Thyroid gland (tissue), 4 donors: Measurements from ENCODE around the gene BCKDHA. TPM values are rescaled to one million over a fixed set of nuclear protein-coding genes. Genes with fewer than 3 reads are reported as not detected.

Experiments
- DNase-seq, 2 donors: peaks; one replicate each; pipeline ENCODE4 v3.0.0-alpha.2; 2019
- H3K27ac ChIP-seq, 3 donors: fragments of 200-600 bp; sonication (generic); 1 replicate in 2 of 3; 2 replicates in 1 of 3; pipeline ENCODE4 v1.5.1; 2016 to 2019; ENCODE audit warnings: mild to moderate bottlenecking in 1 of 3, moderate library complexity in 1 of 3
- H3K27me3 ChIP-seq: fragments of 200-600 bp; sonication (generic); one replicate; pipeline ENCODE4 v1.5.1; 2019
- H3K36me3 ChIP-seq, 2 donors: fragments of 200-600 bp; sonication (generic); one replicate each; pipeline ENCODE4 v1.5.1; 2016 to 2019
- H3K4me1 ChIP-seq, 2 donors: fragments of 200-600 bp; sonication (generic); one replicate each; pipeline ENCODE4 v1.5.1; 2017 to 2019
- H3K4me3 ChIP-seq, 3 donors: fragments of 200-600 bp; sonication (generic); replicated peaks in 1 of 3; 1 replicate in 2 of 3; 2 replicates in 1 of 3; pipeline ENCODE4 v1.5.1; 2016; ENCODE audit warnings: mild to moderate bottlenecking in 1 of 3
- H3K9me3 ChIP-seq: fragments of 200-600 bp; sonication (generic); one replicate; pipeline ENCODE4 v1.5.1; 2017
- CTCF ChIP-seq, 6 experiments: fragments of 200-600 bp in 3 of 6; fragments of 450-650 bp in 3 of 6; sonication (generic) in 3 of 6; IDR thresholded peaks; one replicate each; pipeline ENCODE4 v1.5.1; 2016 to 2019; ENCODE audit warnings: antibody characterized with exemption in 6 of 6, mild to moderate bottlenecking in 2 of 6, inconsistent platforms in 1 of 6, moderate library complexity in 1 of 6
- POLR2A ChIP-seq, 2 donors: fragments of 450-650 bp; IDR thresholded peaks; one replicate each; pipeline ENCODE4 v1.6.1; 2017; ENCODE audit warnings: antibody characterized with exemption in 2 of 2, mild to moderate bottlenecking in 2 of 2, moderate library complexity in 1 of 2
- WGBS, 2 donors: methylation state at CpG; one replicate each; pipeline ENCODE4 v1.1.5; 2017; 5-methylcytosine and 5-hydroxymethylcytosine counted together
- intact Hi-C: fragments of 100-400 bp; cut with DNase I; formaldehyde crosslinking; loops from one replicate; pipeline ENCODE4 v1.15.1; 2023
- total RNA-seq, 4 donors: library from RNA; depleted of rRNA; stranded (reverse); fragments of >200 nt; gene quantifications; one replicate each; pipeline ENCODE4 v1.2.3, GENCODE V29; 2016

The BCKDHA gene
- total RNA-seq = 10 to 100 TPM; 57.4 to 90.9 (median 85.6) TPM

GRCh38 chr19:41397086-41398049 is at the start of gene BCKDHA, which contains the start of gene EXOSC5:
BCKDHA (plus strand) TSS chr19:41397818; CDS start chr19:41397828, 10 bp downstream.
EXOSC5 (minus strand) TSS chr19:41397359; CDS start chr19:41397328, 31 bp downstream.
- intact Hi-C loops = no loop called here
- Histone ChIP-seq H3K9me3 (no peaks in the 10 kb centered on the region), H3K4me3 (peak within 1 kb of the TSS; percentile 49 to 88 (median 64)), H3K4me1 (peaks cover 16 to 18% of the 10 kb centered on the region in 2 donors), H3K27me3 (no peaks in the 10 kb centered on the region), H3K36me3 (no peaks in the 10 kb centered on the region), H3K27ac (peak within 1 kb of the TSS; percentile 82 to 90 (median 88))
- DNase-seq = peak; percentile 100
- peak in 1 of 6 experiments; percentile 8 for TF ChIP-seq CTCF (IDR thresholded peaks at IDR 0.05)
- peak in 1 of 2 donors; percentile 48 for TF ChIP-seq POLR2A (IDR thresholded peaks at IDR 0.05)
- whole genome bisulfite sequencing, 2 donors = 0 to 1% methylated on average over 30 to 44 of the region's 50 CpGs

GRCh38 chr19:41350735-41351338 is 46.8 kb upstream of the BCKDHA start:
- H3K4me1 ChIP-seq = peaks cover 18 to 21% of the 10 kb centered on the region in 2 donors
- intact Hi-C loops = loop anchor here (5.0 kb wide), 1 partner anchor 39 kb away; the partner anchor contains the start of gene CCDC97
- WGBS, 2 donors = 7 to 9% methylated on average over 22 of the region's 22 CpGs
- no peaks in the 10 kb centered on the region for H3K36me3 ChIP-seq
- TF ChIP-seq CTCF (IDR thresholded peaks at IDR 0.05) (no peak), POLR2A (IDR thresholded peaks at IDR 0.05) (no peak)
- peak overlapping the region in 2 of 3 donors; percentile 49 to 70 for H3K27ac ChIP-seq
- H3K4me3 ChIP-seq = peak overlapping the region in 2 of 3 donors; percentile 16 to 45
- peaks cover 3% of the 10 kb centered on the region for H3K27me3 ChIP-seq
- no peak for DNase-seq
- H3K9me3 ChIP-seq = no peaks in the 10 kb centered on the region

- peak overlapping the region in 2 of 3 donors; percentile 49 to 70 for H3K27ac ChIP-seq
- peak overlapping the region in 2 of 3 donors; percentile 16 to 45 for H3K4me3 ChIP-seq
- H3K9me3 ChIP-seq = no peaks in the 10 kb centered on the region
- TF ChIP-seq POLR2A (IDR thresholded peaks at IDR 0.05) (no peak), CTCF (IDR thresholded peaks at IDR 0.05) (no peak)
- WGBS, 2 donors = 1 to 2% methylated on average over 28 to 49 of the region's 58 CpGs
- intact Hi-C loops = loop anchor here (5.0 kb wide), 1 partner anchor 39 kb away; the partner anchor contains the start of gene CCDC97
- H3K4me1 ChIP-seq = peaks cover 18 to 21% of the 10 kb centered on the region in 2 donors
- peak; percentile 28 to 35 for DNase-seq
- H3K27me3 ChIP-seq = peaks cover 3% of the 10 kb centered on the region
- no peaks in the 10 kb centered on the region for H3K36me3 ChIP-seq
These were observed 46.0 kb upstream of the BCKDHA start for GRCh38 chr19:41351339-41352245.

GRCh38 chr19:41352279-41352608 is 45.4 kb upstream of the BCKDHA start:
- Histone ChIP-seq H3K4me1 (peaks cover 18 to 21% of the 10 kb centered on the region in 2 donors), H3K9me3 (no peaks in the 10 kb centered on the region), H3K27me3 (peaks cover 3% of the 10 kb centered on the region), H3K36me3 (no peaks in the 10 kb centered on the region), H3K4me3 (peak overlapping the region; percentile 3 to 45 (median 33)), H3K27ac (peak overlapping the region in 2 of 3 donors; percentile 70 to 78)
- TF ChIP-seq POLR2A (IDR thresholded peaks at IDR 0.05) (no peak), CTCF (IDR thresholded peaks at IDR 0.05) (no peak)
- 0% methylated on average over 12 of the region's 12 CpGs for WGBS, 2 donors
- DNase-seq = no peak
- intact Hi-C loops = loop anchor here (5.0 kb wide), 1 partner anchor 40 kb away; the partner anchor contains the start of gene CCDC97
